Loucy (cell line): ENCODE data around the gene ENKUR.
A peak's percentile ranks its signal among the peaks of the same experiment; 100 is the strongest.

Experiments used
- H2AFZ ChIP-seq: fragments of 200-600 bp; sonication (generic); 2 replicates; pipeline ENCODE4 v1.6.0; 2016; ENCODE audit warnings: antibody characterized with exemption, mild to moderate bottlenecking, low read length, moderate library complexity
- H3F3A ChIP-seq: fragments of 200-600 bp; 2 replicates; pipeline ENCODE4 v1.6.0; 2016; ENCODE audit warnings: antibody characterized with exemption, low read depth, mild to moderate bottlenecking
- H3K27me3 ChIP-seq: fragments of 200-600 bp; sonication (generic); 2 replicates; pipeline ENCODE4 v1.6.1; 2014; ENCODE audit warnings: low read length, mild to moderate bottlenecking; ENCODE audit not compliant: insufficient read depth, poor library complexity, severe bottlenecking
- H3K36me3 ChIP-seq: fragments of 200-600 bp; sonication (generic); 2 replicates; pipeline ENCODE4 v1.6.1; 2016; ENCODE audit warnings: low read length; ENCODE audit not compliant: insufficient read depth
- H3K4me1 ChIP-seq: fragments of 200-600 bp; sonication (generic); 2 replicates; pipeline ENCODE4 v1.5.1; 2014; ENCODE audit warnings: low read length, mild to moderate bottlenecking; ENCODE audit not compliant: insufficient read depth, poor library complexity, severe bottlenecking
- H3K4me2 ChIP-seq: fragments of 200-600 bp; sonication (generic); 2 replicates; pipeline ENCODE4 v1.6.0; 2014; ENCODE audit warnings: antibody characterized with exemption, low read length, low read depth, mild to moderate bottlenecking; ENCODE audit not compliant: poor library complexity, severe bottlenecking
- H3K4me3 ChIP-seq: fragments of 200-600 bp; sonication (generic); 2 replicates; pipeline ENCODE4 v1.5.1; 2014; ENCODE audit warnings: low read length, mild to moderate bottlenecking, mixed read lengths; ENCODE audit not compliant: poor library complexity, severe bottlenecking
- H3K79me2 ChIP-seq: fragments of 200-600 bp; sonication (generic); 2 replicates; pipeline ENCODE4 v1.6.1; 2014; ENCODE audit warnings: low read length; ENCODE audit not compliant: insufficient read depth
- H3K9ac ChIP-seq: fragments of 200-600 bp; sonication (generic); 2 replicates; pipeline ENCODE4 v1.6.0; 2014; ENCODE audit warnings: mild to moderate bottlenecking, low read depth, low read length, moderate library complexity; ENCODE audit not compliant: poor library complexity, severe bottlenecking
- H3K9me2 ChIP-seq: fragments of 200-600 bp; sonication (generic); replicated peaks from 2 replicates; pipeline ENCODE4 v1.6.1; 2016; ENCODE audit warnings: low read depth, low read length, mixed read lengths
- H3K9me3 ChIP-seq: fragments of 200-600 bp; sonication (generic); 2 replicates; pipeline ENCODE4 v1.6.1; 2014; ENCODE audit warnings: mild to moderate bottlenecking, antibody characterized with exemption, low read length, low read depth; ENCODE audit not compliant: insufficient read depth
- H4K20me1 ChIP-seq: fragments of 200-600 bp; sonication (generic); 2 replicates; pipeline ENCODE4 v1.6.0; 2014; ENCODE audit warnings: antibody characterized with exemption, low read length, mild to moderate bottlenecking; ENCODE audit not compliant: insufficient read depth, poor library complexity, severe bottlenecking
- EZH2phosphoT487 ChIP-seq: fragments of 200-600 bp; IDR thresholded peaks from 2 replicates; pipeline ENCODE4 v1.6.1; 2018; ENCODE audit warnings: antibody characterized with exemption, mild to moderate bottlenecking, moderate library complexity, borderline replicate concordance
- TF ChIP-seq, protein P1 (sequence below): fragments of 200-600 bp; sonication (generic); conservative IDR thresholded peaks from 2 replicates; pipeline ENCODE4 v1.5.1; 2014; ENCODE audit warnings: mild to moderate bottlenecking, antibody characterized with exemption, low read length

ENKUR gene

DNA sequence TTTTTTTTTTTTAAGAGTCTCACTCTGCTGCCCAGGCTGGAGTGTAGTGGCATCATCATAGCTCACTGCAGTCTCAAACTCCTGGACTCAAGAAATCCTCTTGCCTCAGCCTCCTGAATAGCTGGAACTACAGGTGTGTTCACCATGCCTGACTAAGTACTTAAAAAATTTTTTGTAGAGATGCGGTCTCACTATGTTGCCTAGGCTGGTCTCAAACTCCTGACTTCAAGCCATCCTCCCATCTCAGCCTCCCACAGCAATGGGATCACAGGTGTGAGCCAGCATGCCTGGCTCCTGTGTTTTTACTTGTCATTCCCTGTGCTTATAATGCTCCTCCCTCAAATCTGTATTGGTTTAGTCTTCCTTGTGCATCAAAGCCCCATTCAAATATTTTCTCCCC is 47.2 kb upstream of the ENKUR start:
- H3K4me1 ChIP-seq: peaks cover 5% of the 10 kb centered on the region
- H3K27me3 ChIP-seq: no peaks in the 10 kb centered on the region
- no peak overlapping the region for H3K9ac ChIP-seq
- H3K4me3 ChIP-seq: no peak overlapping the region
- no peaks in the 10 kb centered on the region for H4K20me1 ChIP-seq
- H3K79me2 ChIP-seq: no peaks in the 10 kb centered on the region
- H3K4me2 ChIP-seq: no peak overlapping the region
- no peaks in the 10 kb centered on the region for H3K9me2 ChIP-seq
- no peak overlapping the region for H2AFZ ChIP-seq
- no peak for TF ChIP-seq EZH2phosphoT487
- TF ChIP-seq, protein P1, sequence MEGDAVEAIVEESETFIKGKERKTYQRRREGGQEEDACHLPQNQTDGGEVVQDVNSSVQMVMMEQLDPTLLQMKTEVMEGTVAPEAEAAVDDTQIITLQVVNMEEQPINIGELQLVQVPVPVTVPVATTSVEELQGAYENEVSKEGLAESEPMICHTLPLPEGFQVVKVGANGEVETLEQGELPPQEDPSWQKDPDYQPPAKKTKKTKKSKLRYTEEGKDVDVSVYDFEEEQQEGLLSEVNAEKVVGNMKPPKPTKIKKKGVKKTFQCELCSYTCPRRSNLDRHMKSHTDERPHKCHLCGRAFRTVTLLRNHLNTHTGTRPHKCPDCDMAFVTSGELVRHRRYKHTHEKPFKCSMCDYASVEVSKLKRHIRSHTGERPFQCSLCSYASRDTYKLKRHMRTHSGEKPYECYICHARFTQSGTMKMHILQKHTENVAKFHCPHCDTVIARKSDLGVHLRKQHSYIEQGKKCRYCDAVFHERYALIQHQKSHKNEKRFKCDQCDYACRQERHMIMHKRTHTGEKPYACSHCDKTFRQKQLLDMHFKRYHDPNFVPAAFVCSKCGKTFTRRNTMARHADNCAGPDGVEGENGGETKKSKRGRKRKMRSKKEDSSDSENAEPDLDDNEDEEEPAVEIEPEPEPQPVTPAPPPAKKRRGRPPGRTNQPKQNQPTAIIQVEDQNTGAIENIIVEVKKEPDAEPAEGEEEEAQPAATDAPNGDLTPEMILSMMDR: no peak
- no peaks in the 10 kb centered on the region for H3K9me3 ChIP-seq
- no peaks in the 10 kb centered on the region for H3K36me3 ChIP-seq
- no peaks in the 10 kb centered on the region for H3F3A ChIP-seq

DNA sequence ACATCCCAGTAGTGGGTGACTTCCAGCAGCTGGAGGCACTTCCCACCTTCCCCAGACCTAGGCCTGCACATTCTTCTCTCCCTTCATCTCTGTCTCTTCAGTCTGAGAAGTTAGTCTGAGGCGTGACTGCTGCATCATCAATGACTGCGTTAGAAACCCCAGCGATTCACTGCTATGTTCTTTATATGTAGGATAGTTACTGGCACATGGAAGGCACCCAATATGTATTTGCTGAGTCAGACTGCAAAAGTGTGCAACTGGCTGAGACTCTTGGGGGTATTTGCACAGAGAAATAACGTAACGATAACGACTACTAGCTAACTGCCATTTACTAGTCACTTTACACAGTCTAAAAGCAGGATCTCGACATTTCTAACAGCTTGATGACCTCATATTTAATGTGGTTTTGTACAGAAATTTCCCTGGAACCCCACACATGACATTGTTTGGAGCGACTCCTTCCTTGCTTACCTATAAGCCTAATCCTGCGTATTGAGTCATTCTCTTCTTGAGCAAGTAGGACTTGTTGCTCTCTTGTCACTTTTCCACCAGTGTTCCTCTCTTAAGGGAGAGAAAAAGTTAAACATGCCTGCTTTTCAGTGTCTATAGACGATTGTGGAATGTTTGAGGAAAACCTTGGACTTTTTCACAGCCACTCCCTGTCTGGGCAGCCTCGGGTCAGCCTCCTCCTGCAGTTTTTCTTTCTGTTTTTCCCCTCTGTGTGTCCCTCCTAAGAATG is 45.9 kb upstream of the ENKUR start:
- H4K20me1 ChIP-seq: no peaks in the 10 kb centered on the region
- no peaks in the 10 kb centered on the region for H3F3A ChIP-seq
- peak overlapping the region; percentile 4 for H3K4me2 ChIP-seq
- no peaks in the 10 kb centered on the region for H3K9me2 ChIP-seq
- H3K36me3 ChIP-seq: no peaks in the 10 kb centered on the region
- H3K9ac ChIP-seq: no peak overlapping the region
- TF ChIP-seq, protein P1: no peak
- no peak for TF ChIP-seq EZH2phosphoT487
- H3K4me3 ChIP-seq: no peak overlapping the region
- no peaks in the 10 kb centered on the region for H3K9me3 ChIP-seq
- peaks cover 5% of the 10 kb centered on the region for H3K4me1 ChIP-seq
- H3K79me2 ChIP-seq: no peaks in the 10 kb centered on the region
- no peaks in the 10 kb centered on the region for H3K27me3 ChIP-seq
- H2AFZ ChIP-seq: no peak overlapping the region

GRCh38 chr10:25061125-25061524 is 45.2 kb upstream of the ENKUR start:
- H3K36me3 ChIP-seq: no peaks in the 10 kb centered on the region
- TF ChIP-seq, protein P1: no peak
- no peak for TF ChIP-seq EZH2phosphoT487
- peaks cover 5% of the 10 kb centered on the region for H3K4me1 ChIP-seq
- no peak overlapping the region for H3K9ac ChIP-seq
- no peaks in the 10 kb centered on the region for H3K9me3 ChIP-seq
- H3K79me2 ChIP-seq: no peaks in the 10 kb centered on the region
- H3K4me3 ChIP-seq: no peak overlapping the region
- H3K4me2 ChIP-seq: no peak overlapping the region
- no peaks in the 10 kb centered on the region for H3K9me2 ChIP-seq
- H3K27me3 ChIP-seq: no peaks in the 10 kb centered on the region
- H4K20me1 ChIP-seq: no peaks in the 10 kb centered on the region
- H2AFZ ChIP-seq: no peak overlapping the region
- H3F3A ChIP-seq: no peaks in the 10 kb centered on the region
